IMR-90 (cell line): ENCODE measurements around the gene RIMBP2. TPM values are rescaled to one million over a fixed set of nuclear protein-coding genes. Genes with fewer than 3 reads are reported as not detected.

Experiments
- ATAC-seq: fragments of 200-7000 bp; cut with Tn5 transposase; 2 replicates; pipeline ENCODE4 v1.9.1; 2020; ENCODE audit warnings: low read depth, mild to moderate bottlenecking, moderate library complexity
- BruUV-seq: library from RNA; stranded (reverse); fragments of 400-500 nt; replicated peaks from 2 replicates; lab custom pipeline; 2021; lab: Mats Ljungman, UMichigan
- CTCF ChIA-PET: fragments of 300-600 bp; formaldehyde crosslinking; extraction: SDS; loops from one replicate; lab custom pipeline; 2021; ENCODE audit warnings: antibody characterized with exemption; lab: Yijun Ruan, JAX
- POLR2A ChIA-PET: fragments of 300-600 bp; sonication (Branson Sonifier 250); formaldehyde crosslinking; loops from one replicate; lab custom pipeline; 2022; ENCODE audit warnings: antibody characterized with exemption; ENCODE audit not compliant: unreplicated experiment; lab: Charles Lee
- DNase-seq: peaks from one replicate; pipeline ENCODE4 v3.0.0; 2013
- H2AFZ ChIP-seq: replicated peaks from 2 replicates; pipeline ENCODE3; 2013; ENCODE audit warnings: low read length, mild to moderate bottlenecking; ENCODE audit not compliant: poor library complexity
- H2AK5ac ChIP-seq: 2 replicates; pipeline ENCODE4 v1.6.1; 2013; ENCODE audit warnings: low read depth, low read length, inconsistent platforms
- H2AK9ac ChIP-seq: replicated peaks from 2 replicates; pipeline ENCODE3; 2013; ENCODE audit warnings: mild to moderate bottlenecking, low read depth, low read length, moderate library complexity; ENCODE audit not compliant: poor library complexity
- H2BK120ac ChIP-seq: 2 replicates; pipeline ENCODE4 v1.6.1; 2013; ENCODE audit warnings: low read depth, low read length, inconsistent platforms
- H2BK15ac ChIP-seq: 3 replicates; pipeline ENCODE4 v1.6.1; 2013; ENCODE audit warnings: low read depth, low read length, inconsistent platforms
- H2BK20ac ChIP-seq: 2 replicates; pipeline ENCODE4 v1.6.1; 2013; ENCODE audit warnings: low read depth, mild to moderate bottlenecking, inconsistent platforms, low read length, moderate library complexity
- H2BK5ac ChIP-seq: 2 replicates; pipeline ENCODE4 v1.6.1; 2013; ENCODE audit warnings: mild to moderate bottlenecking, low read depth, low read length, inconsistent platforms; ENCODE audit not compliant: poor library complexity, severe bottlenecking
- H3K14ac ChIP-seq: replicated peaks from 2 replicates; pipeline ENCODE4 v1.6.1; 2013; ENCODE audit warnings: low read depth, low read length, inconsistent platforms
- H3K18ac ChIP-seq: 2 replicates; pipeline ENCODE4 v1.6.1; 2013; ENCODE audit warnings: low read depth, low read length, control low read depth
- H3K23ac ChIP-seq: 2 replicates; pipeline ENCODE4 v1.6.1; 2013; ENCODE audit warnings: low read depth, low read length, inconsistent platforms
- H3K27ac ChIP-seq: 2 replicates; pipeline ENCODE4 v1.5.1; 2013; ENCODE audit warnings: mild to moderate bottlenecking, control low read depth, low read length; ENCODE audit not compliant: insufficient read depth
- H3K27me3 ChIP-seq: 2 replicates; pipeline ENCODE4 v1.6.1; 2013; ENCODE audit warnings: low read length; ENCODE audit not compliant: control insufficient read depth, insufficient read depth
- H3K36me3 ChIP-seq: 2 replicates; pipeline ENCODE4 v1.6.1; 2013; ENCODE audit warnings: low read length, mixed read lengths; ENCODE audit not compliant: control insufficient read depth, insufficient read depth
- H3K4ac ChIP-seq: 2 replicates; pipeline ENCODE4 v1.6.1; 2013; ENCODE audit warnings: low read depth, low read length, inconsistent platforms
- H3K4me1 ChIP-seq: 2 replicates; pipeline ENCODE4 v1.6.1; 2013; ENCODE audit warnings: low read length, mixed read lengths; ENCODE audit not compliant: control insufficient read depth, insufficient read depth
- H3K4me2 ChIP-seq: 2 replicates; pipeline ENCODE4 v1.6.1; 2013; ENCODE audit warnings: low read depth, mild to moderate bottlenecking, control low read depth, low read length, moderate library complexity
- H3K4me3 ChIP-seq: 2 replicates; pipeline ENCODE4 v1.5.1; 2013; ENCODE audit warnings: low read depth, mild to moderate bottlenecking, control low read depth, low read length, moderate library complexity; ENCODE audit not compliant: insufficient read depth
- H3K56ac ChIP-seq: 2 replicates; pipeline ENCODE4 v1.6.1; 2013; ENCODE audit warnings: low read length, inconsistent platforms; ENCODE audit not compliant: insufficient read depth; ENCODE audit errors: extremely low read depth
- H3K79me1 ChIP-seq, 2 experiments: 2 replicates each; pipeline ENCODE4 v1.6.1; 2013; ENCODE audit warnings: low read length in 2 of 2, inconsistent platforms in 1 of 2, low read depth in 1 of 2
- H3K9ac ChIP-seq: 2 replicates; pipeline ENCODE4 v1.6.1; 2013; ENCODE audit warnings: low read depth, low read length, control low read depth
- H3K9me1 ChIP-seq: 2 replicates; pipeline ENCODE4 v1.6.1; 2013; ENCODE audit warnings: low read length, inconsistent platforms; ENCODE audit not compliant: insufficient read depth
- H3K9me3 ChIP-seq: 2 replicates; pipeline ENCODE4 v1.6.1; 2013; ENCODE audit warnings: low read length; ENCODE audit not compliant: control insufficient read depth, insufficient read depth
- H4K20me1 ChIP-seq: 2 replicates; pipeline ENCODE4 v1.6.1; 2013; ENCODE audit warnings: low read length, inconsistent platforms; ENCODE audit not compliant: insufficient read depth
- H4K5ac ChIP-seq: 2 replicates; pipeline ENCODE4 v1.6.1; 2013; ENCODE audit warnings: mild to moderate bottlenecking, low read depth, low read length, control low read depth
- H4K8ac ChIP-seq, 2 experiments: 2 replicates each; pipeline ENCODE4 v1.6.1; 2013; ENCODE audit warnings: low read depth in 2 of 2, low read length in 2 of 2, control low read depth in 1 of 2, inconsistent platforms in 1 of 2
- H4K91ac ChIP-seq: 2 replicates; pipeline ENCODE4 v1.6.1; 2013; ENCODE audit warnings: low read depth, low read length, inconsistent platforms; ENCODE audit not compliant: insufficient read depth
- BHLHE40 ChIP-seq: fragments of 150-350 bp; IDR thresholded peaks from 2 replicates; pipeline ENCODE4 v1.6.1; 2016; ENCODE audit warnings: mild to moderate bottlenecking, low read depth, low read length
- CEBPB ChIP-seq: IDR thresholded peaks from 2 replicates; pipeline ENCODE4 v1.6.1; 2012; ENCODE audit warnings: low read depth, low read length, improper control_type of control experiment
- CHD1 ChIP-seq: IDR thresholded peaks from 2 replicates; pipeline ENCODE4 v1.6.1; 2012; ENCODE audit warnings: low read depth, low read length, improper control_type of control experiment
- ELK1 ChIP-seq: fragments of 150-350 bp; IDR thresholded peaks from 2 replicates; pipeline ENCODE4 v1.6.1; 2016; ENCODE audit warnings: low read depth, mild to moderate bottlenecking, low read length, moderate library complexity, borderline replicate concordance
- FOS ChIP-seq: fragments of 150-350 bp; IDR thresholded peaks from 2 replicates; pipeline ENCODE4 v1.6.1; 2016; ENCODE audit warnings: low read depth, low read length
- MAFK ChIP-seq: IDR thresholded peaks from 2 replicates; pipeline ENCODE4 v1.6.1; 2012; ENCODE audit warnings: low read depth, low read length, improper control_type of control experiment
- MAZ ChIP-seq: IDR thresholded peaks from 2 replicates; pipeline ENCODE4 v1.6.1; 2012; ENCODE audit warnings: low read depth, mild to moderate bottlenecking, low read length, improper control_type of control experiment, moderate library complexity, borderline replicate concordance
- MXI1 ChIP-seq: IDR thresholded peaks from 2 replicates; pipeline ENCODE4 v1.6.1; 2012; ENCODE audit warnings: low read depth, mild to moderate bottlenecking, low read length, moderate library complexity, borderline replicate concordance
- NFE2L2 ChIP-seq: fragments of 150-350 bp; IDR thresholded peaks from 2 replicates; pipeline ENCODE4 v1.6.1; 2016; ENCODE audit warnings: low read depth, mild to moderate bottlenecking, low read length
- POLR2A ChIP-seq: IDR thresholded peaks from 2 replicates; pipeline ENCODE4 v1.6.1; 2012; ENCODE audit warnings: mild to moderate bottlenecking, low read depth, low read length
- RAD21 ChIP-seq: IDR thresholded peaks from 2 replicates; pipeline ENCODE4 v1.6.1; 2012; ENCODE audit warnings: low read length, improper control_type of control experiment
- RCOR1 ChIP-seq: IDR thresholded peaks from 2 replicates; pipeline ENCODE4 v1.6.1; 2012; ENCODE audit warnings: mild to moderate bottlenecking, low read length, improper control_type of control experiment; ENCODE audit not compliant: insufficient replicate concordance
- RFX5 ChIP-seq: IDR thresholded peaks from 2 replicates; pipeline ENCODE4 v1.8.0; 2012; ENCODE audit warnings: low read depth, mild to moderate bottlenecking, low read length, moderate library complexity
- SMC3 ChIP-seq: fragments of 150-350 bp; IDR thresholded peaks from 2 replicates; pipeline ENCODE4 v1.6.1; 2016; ENCODE audit warnings: low read depth, mild to moderate bottlenecking, antibody characterized with exemption, low read length, moderate library complexity
- USF2 ChIP-seq: fragments of 150-350 bp; IDR thresholded peaks from 2 replicates; pipeline ENCODE4 v1.6.1; 2017; ENCODE audit warnings: mild to moderate bottlenecking, antibody characterized with exemption, low read length, low read depth
- WGBS, 2 experiments: methylation state at CpG; one replicate each; pipeline versions ENCODE4 v1.1.5 to v1.1.7; 2013; ENCODE audit warnings: missing lambda C conversion rate in 2 of 2; ENCODE audit not compliant: insufficient read length in 1 of 2; ENCODE audit errors: extremely low coverage in 2 of 2; 5-methylcytosine and 5-hydroxymethylcytosine counted together
- dilution Hi-C: fragments of 300-500 bp; cut with HindIII; formaldehyde crosslinking; loops from one replicate; pipeline ENCODE4 v1.14.3; 2018; ENCODE audit warnings: low sequenced_read_pairs; ENCODE audit not compliant: unreplicated experiment
- in situ Hi-C: fragments of 300-500 bp; cut with MboI; formaldehyde crosslinking; loops from 3 replicates; pipeline ENCODE4 v1.14.3; 2019; ENCODE audit warnings: low sequenced_read_pairs, inconsistent platforms, mixed read lengths
- intact Hi-C: fragments of 100-400 bp; cut with micrococcal nuclease; formaldehyde crosslinking; loops from 2 replicates; pipeline ENCODE4 v1.10.0; 2022
- polyA plus RNA-seq, 3 experiments: library from polyadenylated mRNA; depleted of rRNA; stranded (reverse); fragments of >200 nt; gene quantifications; 2 replicates each; pipeline ENCODE4 v1.2.3, GENCODE V29; 2012; ENCODE audit warnings: low replicate concordance in 1 of 3
- total RNA-seq: library from RNA; depleted of rRNA; stranded (reverse); fragments of >200 nt; gene quantifications from 2 replicates; pipeline ENCODE4 v1.2.3, GENCODE V29; 2012

RIMBP2 gene
- total and polyA plus RNA-seq, 2 of the 4 experiments (the other 2 are of a cell fraction): not detected

GRCh38 chr12:130572553-130572952, 143.5 kb downstream of the RIMBP2 start:
- 34% methylated on average over 9 of the region's 11 CpGs; no CpG with 5 or more reads in 1 of the 2 experiments for WGBS, 2 experiments
- Histone ChIP-seq H2AK9ac (no peak overlapping the region), H4K8ac (no peak overlapping the region), H3K9me1 (no peaks in the 10 kb centered on the region), H3K9me3 (peaks cover 65% of the 10 kb centered on the region), H2AK5ac (no peak overlapping the region), H2BK20ac (no peak overlapping the region), H3K4me2 (no peak overlapping the region), H2AFZ (no peak overlapping the region), H3K14ac (no peak overlapping the region), H2BK5ac (no peak overlapping the region), H2BK120ac (no peak overlapping the region), H3K36me3 (no peaks in the 10 kb centered on the region), H3K4ac (no peak overlapping the region), H4K5ac (no peak overlapping the region), H3K27ac (no peak overlapping the region), H4K91ac (no peak overlapping the region), H3K56ac (no peak overlapping the region), H3K23ac (no peak overlapping the region), H3K79me1 (no peaks in the 10 kb centered on the region), H3K9ac (no peak overlapping the region), H3K4me1 (no peaks in the 10 kb centered on the region), H2BK15ac (no peak overlapping the region), H4K20me1 (no peaks in the 10 kb centered on the region), H3K18ac (no peak overlapping the region), H3K4me3 (no peak overlapping the region), H3K27me3 (no peaks in the 10 kb centered on the region)
- ChIA-PET POLR2A (no interaction called here), CTCF (no interaction called here)
- TF ChIP-seq BHLHE40 (no peak), RFX5 (no peak), SMC3 (no peak), USF2 (no peak), MAFK (no peak), ELK1 (no peak), RAD21 (no peak), FOS (no peak), CEBPB (no peak), CHD1 (no peak), MAZ (no peak), MXI1 (no peak), NFE2L2 (no peak), POLR2A (no peak), RCOR1 (no peak)
- intact Hi-C loops: no loop called here
- DNase-seq: no peak
- no TSS peak for BruUV-seq
- ATAC-seq: no peak
- in situ Hi-C loops: no loop called here
- dilution Hi-C loops: no loop called here
